HEK293 (cell line): ENCODE data around the gene GALNT2.

Experiments used
- CTCF ChIA-PET: fragments of 350-600 bp; formaldehyde crosslinking; extraction: SDS; loops from one replicate; lab custom pipeline; 2021; ENCODE audit warnings: antibody characterized with exemption; lab: Yijun Ruan, JAX
- POLR2A ChIA-PET: fragments of 300-600 bp; formaldehyde crosslinking; extraction: SDS; loops from one replicate; lab custom pipeline; 2020; ENCODE audit warnings: antibody characterized with exemption, inconsistent platforms; lab: Yijun Ruan, JAX
- H3K27ac ChIP-seq: fragments of 200-500 bp; sonication (Bioruptor generic); 2 replicates; pipeline ENCODE4 v1.5.1; 2014; ENCODE audit warnings: low read depth, low read length, control low read depth, inconsistent platforms; ENCODE audit errors: extremely low read depth
- H3K36me3 ChIP-seq, 2 experiments: fragments of 200-500 bp in 1 of 2; sonication (Bioruptor generic) in 1 of 2; 1 replicate in 1 of 2; 2 replicates in 1 of 2; pipeline ENCODE4 v1.5.1; 2014 to 2017; ENCODE audit warnings: inconsistent platforms in 2 of 2, low read length in 2 of 2; ENCODE audit not compliant: control insufficient read depth in 2 of 2, insufficient read depth in 1 of 2
- H3K4me1 ChIP-seq: fragments of 200-500 bp; sonication (Bioruptor generic); 2 replicates; pipeline ENCODE4 v1.5.1; 2014; ENCODE audit warnings: mild to moderate bottlenecking, low read length, inconsistent platforms; ENCODE audit not compliant: control insufficient read depth, insufficient read depth
- H3K4me3 ChIP-seq: 2 replicates; pipeline ENCODE4 v1.5.1; 2011; ENCODE audit warnings: low read depth, mild to moderate bottlenecking, control low read depth, low read length, moderate library complexity
- H3K9me3 ChIP-seq: fragments of 200-500 bp; sonication (Bioruptor generic); 2 replicates; pipeline ENCODE4 v1.5.1; 2014; ENCODE audit warnings: low read depth, low read length, inconsistent platforms; ENCODE audit not compliant: control insufficient read depth, insufficient read depth
- AEBP2 ChIP-seq: fragments of 450-650 bp; formaldehyde crosslinking; IDR thresholded peaks from 2 replicates; pipeline ENCODE4 v1.5.1; 2016; ENCODE audit warnings: missing biosample characterization, missing genetic modification characterization, borderline replicate concordance
- CTCF ChIP-seq: fragments of 450-650 bp; formaldehyde crosslinking; IDR thresholded peaks from 2 replicates; pipeline ENCODE4 v1.5.1; 2016; ENCODE audit warnings: missing biosample characterization, missing genetic modification characterization
- EGR2 ChIP-seq: fragments of 450-650 bp; formaldehyde crosslinking; IDR thresholded peaks from 2 replicates; pipeline ENCODE4 v1.5.1; 2016; ENCODE audit warnings: low read depth, missing biosample characterization, missing genetic modification characterization
- HOXA7 ChIP-seq: sonication (generic); formaldehyde crosslinking; IDR thresholded peaks from 2 replicates; pipeline ENCODE4 v1.8.1; 2022; ENCODE audit warnings: missing genetic modification reagents, borderline replicate concordance
- OVOL3 ChIP-seq: fragments of 450-650 bp; formaldehyde crosslinking; IDR thresholded peaks from 2 replicates; pipeline ENCODE4 v1.5.1; 2016; ENCODE audit warnings: missing biosample characterization, missing genetic modification characterization
- PRDM1 ChIP-seq: fragments of 450-650 bp; formaldehyde crosslinking; IDR thresholded peaks from 2 replicates; pipeline ENCODE4; 2016; ENCODE audit warnings: missing biosample characterization, missing genetic modification characterization
- PRDM4 ChIP-seq: fragments of 450-650 bp; formaldehyde crosslinking; IDR thresholded peaks from 2 replicates; pipeline ENCODE4 v1.5.1; 2017; ENCODE audit warnings: missing biosample characterization, missing genetic modification characterization
- ZBTB21 ChIP-seq: fragments of 450-650 bp; formaldehyde crosslinking; IDR thresholded peaks from 2 replicates; pipeline ENCODE4 v1.5.1; 2017; ENCODE audit warnings: missing biosample characterization, missing genetic modification characterization
- ZFHX2 ChIP-seq: fragments of 450-650 bp; formaldehyde crosslinking; conservative IDR thresholded peaks from 2 replicates; pipeline ENCODE4 v1.5.1; 2016; ENCODE audit warnings: missing biosample characterization, missing genetic modification characterization
- ZFP3 ChIP-seq: fragments of 450-650 bp; formaldehyde crosslinking; IDR thresholded peaks from 2 replicates; pipeline ENCODE4 v1.5.1; 2016; ENCODE audit warnings: low read depth, missing biosample characterization, missing genetic modification characterization
- ZNF10 ChIP-seq: fragments of 450-650 bp; formaldehyde crosslinking; IDR thresholded peaks from 2 replicates; pipeline ENCODE4 v1.5.1; 2017; ENCODE audit warnings: missing biosample characterization, missing genetic modification characterization
- ZNF155 ChIP-seq: fragments of 450-650 bp; formaldehyde crosslinking; IDR thresholded peaks from 2 replicates; pipeline ENCODE4 v1.5.1; 2016; ENCODE audit warnings: missing biosample characterization, missing genetic modification characterization
- ZNF184 ChIP-seq: fragments of 450-650 bp; IDR thresholded peaks from 2 replicates; pipeline ENCODE4 v1.5.1; 2018; ENCODE audit warnings: missing biosample characterization, mild to moderate bottlenecking, missing genetic modification characterization
- ZNF221 ChIP-seq: fragments of 450-650 bp; formaldehyde crosslinking; IDR thresholded peaks from 2 replicates; pipeline ENCODE4 v1.5.1; 2017; ENCODE audit warnings: missing biosample characterization, missing genetic modification characterization, borderline replicate concordance
- ZNF266 ChIP-seq: fragments of 450-650 bp; formaldehyde crosslinking; IDR thresholded peaks from 2 replicates; pipeline ENCODE4 v1.5.1; 2016; ENCODE audit warnings: missing biosample characterization, missing genetic modification characterization, low read depth
- ZNF292 ChIP-seq: fragments of 450-650 bp; formaldehyde crosslinking; IDR thresholded peaks from 2 replicates; pipeline ENCODE4 v1.5.1; 2016; ENCODE audit warnings: low read depth, missing biosample characterization, missing genetic modification characterization, borderline replicate concordance
- ZNF362 ChIP-seq: fragments of 450-650 bp; formaldehyde crosslinking; IDR thresholded peaks from 2 replicates; pipeline ENCODE4 v1.5.1; 2016; ENCODE audit warnings: missing biosample characterization, missing genetic modification characterization
- ZNF449 ChIP-seq: fragments of 450-650 bp; formaldehyde crosslinking; IDR thresholded peaks from 2 replicates; pipeline ENCODE4 v1.5.1; 2017; ENCODE audit warnings: missing biosample characterization, mild to moderate bottlenecking, missing genetic modification characterization, moderate library complexity
- ZNF488 ChIP-seq: fragments of 450-650 bp; formaldehyde crosslinking; IDR thresholded peaks from 2 replicates; pipeline ENCODE4 v1.5.1; 2016; ENCODE audit warnings: missing biosample characterization, missing genetic modification characterization
- ZNF501 ChIP-seq: fragments of 450-650 bp; formaldehyde crosslinking; IDR thresholded peaks from 2 replicates; pipeline ENCODE4 v1.5.1; 2016; ENCODE audit warnings: missing biosample characterization, missing genetic modification characterization
- ZNF704 ChIP-seq: fragments of 450-650 bp; formaldehyde crosslinking; IDR thresholded peaks from 2 replicates; pipeline ENCODE4 v1.5.1; 2016; ENCODE audit warnings: missing biosample characterization, missing genetic modification characterization
- ZNF747 ChIP-seq: fragments of 450-650 bp; formaldehyde crosslinking; IDR thresholded peaks from 2 replicates; pipeline ENCODE4 v1.5.1; 2016; ENCODE audit warnings: missing biosample characterization, missing genetic modification characterization
- ZSCAN23 ChIP-seq: fragments of 450-650 bp; formaldehyde crosslinking; IDR thresholded peaks from 2 replicates; pipeline ENCODE4 v1.5.1; 2016; ENCODE audit warnings: missing biosample characterization, missing genetic modification characterization

Gene GALNT2

GRCh38 chr1:230243583-230244353 lies 176.7 kb downstream of the GALNT2 start:
- peaks cover 4 to 19% of the 10 kb centered on the region in 2 experiments for H3K36me3 ChIP-seq
- H3K4me3 ChIP-seq = no peak overlapping the region
- POLR2A ChIA-PET = interaction anchor here (0.5 kb wide), 1 partner anchor 19 kb away, joined by 3 read pairs; no protein-coding TSS in a partner anchor
- CTCF ChIA-PET = interaction anchor here (0.7 kb wide), 3 partner anchors 11 to 346 kb away, joined by 3 to 4 read pairs (median 3); no protein-coding TSS in a partner anchor
- H3K27ac ChIP-seq = no peak overlapping the region; the same call in 1 of the 2 replicates
- no peak for TF ChIP-seq ZSCAN23 (tag by site-specific recombination)
- no peak for TF ChIP-seq OVOL3 (tag by site-specific recombination)
- peak; percentile 66 for TF ChIP-seq EGR2 (tag by site-specific recombination)
- TF ChIP-seq ZFHX2 (tag by site-specific recombination) = peak; percentile 28
- TF ChIP-seq, all 188 proteins: peak for 2
- no peaks in the 10 kb centered on the region for H3K4me1 ChIP-seq
- H3K9me3 ChIP-seq = no peaks in the 10 kb centered on the region

- Histone ChIP-seq H3K36me3 (peaks cover 1 to 34% of the 10 kb centered on the region in 2 experiments; a peak in 2 of 3 replicates), H3K4me1 (no peaks in the 10 kb centered on the region), H3K9me3 (no peaks in the 10 kb centered on the region), H3K4me3 (no peak overlapping the region), H3K27ac (no peak overlapping the region)
- TF ChIP-seq ZNF266 (tag by site-specific recombination) (no peak), ZNF747 (tag by site-specific recombination) (no peak), ZNF292 (tag by site-specific recombination) (no peak), PRDM4 (tag by site-specific recombination) (no peak), ZNF362 (tag by site-specific recombination) (no peak), ZNF704 (no peak), ZNF10 (tag by site-specific recombination) (no peak), ZNF488 (tag by site-specific recombination) (no peak), AEBP2 (tag by site-specific recombination) (no peak), HOXA7 (CRISPR knock-in tag) (no peak), ZNF449 (no peak), ZNF184 (tag by site-specific recombination) (no peak), ZNF501 (no peak), PRDM1 (no peak), CTCF (tag by site-specific recombination) (no peak), ZBTB21 (no peak), ZNF221 (tag by site-specific recombination) (no peak), ZNF155 (tag by site-specific recombination) (no peak), ZFP3 (tag by site-specific recombination) (no peak)
- ChIA-PET CTCF (interaction anchor here (0.6 kb wide), 1 partner anchor 103 kb away, joined by 3 read pairs; no protein-coding TSS in a partner anchor), POLR2A (no interaction called here)
Observed at GRCh38 chr1:230246551-230246950, 179.5 kb downstream of the GALNT2 start.
